Muscle of leg (tissue), 11 donors: ENCODE results near the gene CDH4. TPM values are rescaled to one million over a fixed set of nuclear protein-coding genes. Genes with fewer than 3 reads are reported as not detected.

Experiments used
- DNase-seq: peaks from one replicate; pipeline ENCODE4 v3.0.0; 2013
- H3K27ac ChIP-seq: one replicate; pipeline ENCODE4 v1.5.1; 2013; ENCODE audit warnings: mild to moderate bottlenecking, low read length, control low read depth
- H3K27me3 ChIP-seq: one replicate; pipeline ENCODE4 v1.6.1; 2013; ENCODE audit warnings: low read length; ENCODE audit not compliant: control insufficient read depth, insufficient read depth
- H3K36me3 ChIP-seq: one replicate; pipeline ENCODE4 v1.6.1; 2013; ENCODE audit warnings: low read length; ENCODE audit not compliant: control insufficient read depth, insufficient read depth
- H3K4me1 ChIP-seq: one replicate; pipeline ENCODE4 v1.6.1; 2013; ENCODE audit warnings: low read length; ENCODE audit not compliant: control insufficient read depth, insufficient read depth
- H3K4me3 ChIP-seq: one replicate; pipeline ENCODE4 v1.5.1; 2013; ENCODE audit warnings: low read length, control low read depth
- H3K9me3 ChIP-seq: replicated peaks from 2 replicates; pipeline ENCODE4 v1.6.1; 2013; ENCODE audit warnings: low read depth, low read length; ENCODE audit not compliant: control insufficient read depth
- WGBS: methylation state at CpG from one replicate; pipeline ENCODE4 v1.1.5; 2013; ENCODE audit warnings: missing lambda C conversion rate; ENCODE audit not compliant: insufficient coverage; 5-methylcytosine and 5-hydroxymethylcytosine counted together
- polyA plus RNA-seq, 8 donors: library from polyadenylated mRNA; unstranded; fragments of 120-200 nt; gene quantifications; one replicate each; pipeline versions ENCODE4 v1.2.1 to v1.2.3, GENCODE V29; 2013; ENCODE audit warnings: inconsistent platforms in 1 of 8, low replicate concordance in 1 of 8; ENCODE audit not compliant: insufficient read length in 8 of 8, insufficient read depth in 1 of 8
- total RNA-seq: library from RNA; stranded (reverse); fragments of 120-200 nt; gene quantifications from one replicate; pipeline ENCODE4 v1.2.4, GENCODE V29; 2013

CDH4 gene
- total and polyA plus RNA-seq, 9 donors = 0.66 to 1.4 (median 1.2) TPM

- H3K4me1 ChIP-seq = peaks cover 2% of the 10 kb centered on the region
- WGBS = 92% methylated on average over 7 of the region's 10 CpGs
These were observed 28.9 kb upstream of the CDH4 start for GRCh38 chr20:61223121-61223520.

GRCh38 chr20:61230166-61230565 lies 21.9 kb upstream of the CDH4 start:
- Histone ChIP-seq H3K27me3 (peaks cover 10% of the 10 kb centered on the region), H3K4me3 (no peak overlapping the region), H3K9me3 (peaks cover 2% of the 10 kb centered on the region), H3K27ac (no peak overlapping the region), H3K4me1 (no peaks in the 10 kb centered on the region), H3K36me3 (no peaks in the 10 kb centered on the region)
- WGBS = 93% methylated on average over 5 of the region's 9 CpGs
- no peak for DNase-seq

More at GRCh38 chr20:61223121-61223520, 28.9 kb upstream of the CDH4 start:
- H3K36me3 ChIP-seq = no peaks in the 10 kb centered on the region
- no peak for DNase-seq
- H3K27me3 ChIP-seq = peaks cover 6% of the 10 kb centered on the region
- H3K27ac ChIP-seq = no peak overlapping the region
- H3K9me3 ChIP-seq = no peaks in the 10 kb centered on the region
- no peak overlapping the region for H3K4me3 ChIP-seq

GRCh38 chr20:61233590-61233989 lies 18.5 kb upstream of the CDH4 start:
- WGBS = 88% methylated on average over 4 of the region's 7 CpGs
- Histone ChIP-seq H3K9me3 (peaks cover 2% of the 10 kb centered on the region), H3K27me3 (peaks cover 7% of the 10 kb centered on the region), H3K4me3 (no peak overlapping the region), H3K36me3 (no peaks in the 10 kb centered on the region), H3K27ac (no peak overlapping the region), H3K4me1 (no peaks in the 10 kb centered on the region)
- no peak for DNase-seq

- Histone ChIP-seq H3K36me3 (no peaks in the 10 kb centered on the region), H3K4me1 (no peaks in the 10 kb centered on the region), H3K4me3 (no peak overlapping the region), H3K27ac (no peak overlapping the region), H3K9me3 (peaks cover 2% of the 10 kb centered on the region), H3K27me3 (peaks cover 7% of the 10 kb centered on the region)
- WGBS = 100% methylated on average over 1 of the region's 11 CpGs
- DNase-seq = no peak
These were observed 17.7 kb upstream of the CDH4 start for GRCh38 chr20:61234224-61234890.

GRCh38 chr20:61236713-61237112 lies 15.3 kb upstream of the CDH4 start:
- H3K27ac ChIP-seq = no peak overlapping the region
- H3K27me3 ChIP-seq = peaks cover 15% of the 10 kb centered on the region
- peaks cover 8% of the 10 kb centered on the region for H3K9me3 ChIP-seq
- H3K36me3 ChIP-seq = no peaks in the 10 kb centered on the region
- DNase-seq = no peak
- 24% methylated on average over 3 of the region's 4 CpGs for WGBS
- H3K4me1 ChIP-seq = no peaks in the 10 kb centered on the region
- no peak overlapping the region for H3K4me3 ChIP-seq

- DNase-seq = no peak
- Histone ChIP-seq H3K27me3 (peaks cover 17% of the 10 kb centered on the region), H3K4me3 (no peak overlapping the region), H3K27ac (no peak overlapping the region), H3K4me1 (no peaks in the 10 kb centered on the region), H3K9me3 (peaks cover 8% of the 10 kb centered on the region), H3K36me3 (no peaks in the 10 kb centered on the region)
- WGBS = 47% methylated on average over 4 of the region's 4 CpGs
These were observed 13.2 kb upstream of the CDH4 start for GRCh38 chr20:61238813-61239212.

- Histone ChIP-seq H3K27me3 (peaks cover 10% of the 10 kb centered on the region), H3K4me3 (no peak overlapping the region), H3K9me3 (peaks cover 8% of the 10 kb centered on the region), H3K27ac (no peak overlapping the region), H3K4me1 (no peaks in the 10 kb centered on the region), H3K36me3 (no peaks in the 10 kb centered on the region)
- WGBS = 77% methylated on average over 3 of the region's 3 CpGs
- no peak for DNase-seq
These were observed 11.2 kb upstream of the CDH4 start for GRCh38 chr20:61240814-61241213.

GRCh38 chr20:61244213-61244612 lies 7.8 kb upstream of the CDH4 start:
- H3K4me1 ChIP-seq = no peaks in the 10 kb centered on the region
- no peak overlapping the region for H3K4me3 ChIP-seq
- 46% methylated on average over 3 of the region's 8 CpGs for WGBS
- DNase-seq = no peak
- no peak overlapping the region for H3K27ac ChIP-seq
- H3K27me3 ChIP-seq = peaks cover 30% of the 10 kb centered on the region
- peaks cover 8% of the 10 kb centered on the region for H3K9me3 ChIP-seq
- no peaks in the 10 kb centered on the region for H3K36me3 ChIP-seq

- no peak overlapping the region for H3K4me3 ChIP-seq
- WGBS = 69% methylated on average over 4 of the region's 7 CpGs
- H3K36me3 ChIP-seq = no peaks in the 10 kb centered on the region
- H3K4me1 ChIP-seq = no peaks in the 10 kb centered on the region
- DNase-seq = no peak
- H3K9me3 ChIP-seq = no peaks in the 10 kb centered on the region
- H3K27me3 ChIP-seq = peaks cover 39% of the 10 kb centered on the region
- H3K27ac ChIP-seq = no peak overlapping the region
These were observed 5.8 kb upstream of the CDH4 start for GRCh38 chr20:61246269-61246668.

GRCh38 chr20:61249626-61250025 lies 2.4 kb upstream of the CDH4 start:
- Histone ChIP-seq H3K4me3 (no peak overlapping the region), H3K27me3 (peaks cover 56% of the 10 kb centered on the region), H3K4me1 (peaks cover 8% of the 10 kb centered on the region), H3K9me3 (no peaks in the 10 kb centered on the region), H3K27ac (no peak overlapping the region), H3K36me3 (no peaks in the 10 kb centered on the region)
- DNase-seq = no peak
- 83% methylated on average over 4 of the region's 4 CpGs for WGBS
